ENCODE data around the gene PITPNM3. TPM values are rescaled to one million over a fixed set of nuclear protein-coding genes. Genes with fewer than 3 reads are reported as not detected.

The PITPNM3 gene
- total and polyA plus RNA-seq, 2 of the 13 experiments (the other 11 are each of a cell fraction or from before 2014, with no cell fraction given) = 0.13 to 0.29 TPM

DNA sequence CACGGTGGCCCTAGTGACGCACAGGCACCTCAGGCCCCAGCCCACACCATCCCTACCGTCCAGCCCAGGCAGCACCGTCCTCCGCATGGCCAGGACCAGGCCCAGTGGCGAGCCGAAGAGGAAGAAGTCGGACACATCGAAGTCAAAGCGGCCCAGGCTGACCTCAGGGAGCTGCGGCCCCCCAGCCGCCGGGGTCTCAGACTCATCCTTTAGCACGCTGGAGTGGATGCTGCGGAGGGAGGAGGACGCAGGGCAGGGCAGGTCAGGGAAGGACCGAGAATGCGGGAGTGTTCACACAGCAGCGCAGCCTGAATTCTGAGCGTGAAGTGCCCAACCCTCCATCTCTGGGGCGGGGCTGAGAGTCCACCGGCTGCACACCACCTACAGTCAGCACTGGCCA lies 82.0 kb downstream of the PITPNM3 start:
- Histone ChIP-seq H3K9ac (ENCODE audit: insufficient read depth, low read depth, low read length) (no peak overlapping the region), H3K36me3 (replicated peaks in 1 of 2; ENCODE audit: control insufficient read depth in 1 of 2, insufficient read depth in 2 of 2, low read length in 2 of 2) (no peaks in the 10 kb centered on the region), H3K79me2 (ENCODE audit: insufficient read depth, low read length) (no peaks in the 10 kb centered on the region), H3K4me2 (ENCODE audit: low read depth, low read length) (no peak overlapping the region), H4K20me1 (ENCODE audit: insufficient read depth, low read length) (no peaks in the 10 kb centered on the region), H3K9me3 (ENCODE audit: low read length) (no peaks in the 10 kb centered on the region), H3K27ac (ENCODE audit: extremely low read length, insufficient read depth, low read length) (no peak overlapping the region), H3K4me1 (ENCODE audit: insufficient read depth, low read length) (no peaks in the 10 kb centered on the region), H2AFZ (ENCODE audit: low read length) (no peak overlapping the region), H3K4me3 (replicated peaks in 1 of 3; ENCODE audit: insufficient read depth in 1 of 3, low read depth in 2 of 3, low read length in 3 of 3) (no peak overlapping the region), H3K27me3 (ENCODE audit: control insufficient read depth in 1 of 2, insufficient read depth in 2 of 2, low read length in 2 of 2) (no peaks in the 10 kb centered on the region)
- intact Hi-C loops (cut with micrococcal nuclease; ENCODE audit: unreplicated experiment) = loop anchor here (10.0 kb wide), 1 partner anchor 80 kb away; the partner anchor contains the start of gene PITPNM3
- in situ Hi-C loops (cut with HindIII; ENCODE audit: extremely low pct_ligation_motif_present, low pct_unique_long_range_greater_than_20kb) = loop anchor here (5.0 kb wide), 1 partner anchor 168 kb away; the partner anchor contains the start of genes KIAA0753 and TXNDC17
- no peak for ATAC-seq
- ChIA-PET CTCF (ENCODE audit: low intra/inter-chr PET ratio, low total read pairs) (no interaction called here), POLR2A (no interaction called here)
- no TSS peak for BruUV-seq (replicated peaks)
- WGBS (ENCODE audit: low lambda C conversion rate) = 78% methylated on average over 16 of the region's 22 CpGs
- FAIRE-seq = no peak
- DNase-seq (ENCODE audit: low spot score) = no peak
- TF ChIP-seq SIN3A (IDR thresholded peaks at IDR 0.05; ENCODE audit: borderline replicate concordance, low read depth, low read length) = no peak
- TF ChIP-seq, protein P1, sequence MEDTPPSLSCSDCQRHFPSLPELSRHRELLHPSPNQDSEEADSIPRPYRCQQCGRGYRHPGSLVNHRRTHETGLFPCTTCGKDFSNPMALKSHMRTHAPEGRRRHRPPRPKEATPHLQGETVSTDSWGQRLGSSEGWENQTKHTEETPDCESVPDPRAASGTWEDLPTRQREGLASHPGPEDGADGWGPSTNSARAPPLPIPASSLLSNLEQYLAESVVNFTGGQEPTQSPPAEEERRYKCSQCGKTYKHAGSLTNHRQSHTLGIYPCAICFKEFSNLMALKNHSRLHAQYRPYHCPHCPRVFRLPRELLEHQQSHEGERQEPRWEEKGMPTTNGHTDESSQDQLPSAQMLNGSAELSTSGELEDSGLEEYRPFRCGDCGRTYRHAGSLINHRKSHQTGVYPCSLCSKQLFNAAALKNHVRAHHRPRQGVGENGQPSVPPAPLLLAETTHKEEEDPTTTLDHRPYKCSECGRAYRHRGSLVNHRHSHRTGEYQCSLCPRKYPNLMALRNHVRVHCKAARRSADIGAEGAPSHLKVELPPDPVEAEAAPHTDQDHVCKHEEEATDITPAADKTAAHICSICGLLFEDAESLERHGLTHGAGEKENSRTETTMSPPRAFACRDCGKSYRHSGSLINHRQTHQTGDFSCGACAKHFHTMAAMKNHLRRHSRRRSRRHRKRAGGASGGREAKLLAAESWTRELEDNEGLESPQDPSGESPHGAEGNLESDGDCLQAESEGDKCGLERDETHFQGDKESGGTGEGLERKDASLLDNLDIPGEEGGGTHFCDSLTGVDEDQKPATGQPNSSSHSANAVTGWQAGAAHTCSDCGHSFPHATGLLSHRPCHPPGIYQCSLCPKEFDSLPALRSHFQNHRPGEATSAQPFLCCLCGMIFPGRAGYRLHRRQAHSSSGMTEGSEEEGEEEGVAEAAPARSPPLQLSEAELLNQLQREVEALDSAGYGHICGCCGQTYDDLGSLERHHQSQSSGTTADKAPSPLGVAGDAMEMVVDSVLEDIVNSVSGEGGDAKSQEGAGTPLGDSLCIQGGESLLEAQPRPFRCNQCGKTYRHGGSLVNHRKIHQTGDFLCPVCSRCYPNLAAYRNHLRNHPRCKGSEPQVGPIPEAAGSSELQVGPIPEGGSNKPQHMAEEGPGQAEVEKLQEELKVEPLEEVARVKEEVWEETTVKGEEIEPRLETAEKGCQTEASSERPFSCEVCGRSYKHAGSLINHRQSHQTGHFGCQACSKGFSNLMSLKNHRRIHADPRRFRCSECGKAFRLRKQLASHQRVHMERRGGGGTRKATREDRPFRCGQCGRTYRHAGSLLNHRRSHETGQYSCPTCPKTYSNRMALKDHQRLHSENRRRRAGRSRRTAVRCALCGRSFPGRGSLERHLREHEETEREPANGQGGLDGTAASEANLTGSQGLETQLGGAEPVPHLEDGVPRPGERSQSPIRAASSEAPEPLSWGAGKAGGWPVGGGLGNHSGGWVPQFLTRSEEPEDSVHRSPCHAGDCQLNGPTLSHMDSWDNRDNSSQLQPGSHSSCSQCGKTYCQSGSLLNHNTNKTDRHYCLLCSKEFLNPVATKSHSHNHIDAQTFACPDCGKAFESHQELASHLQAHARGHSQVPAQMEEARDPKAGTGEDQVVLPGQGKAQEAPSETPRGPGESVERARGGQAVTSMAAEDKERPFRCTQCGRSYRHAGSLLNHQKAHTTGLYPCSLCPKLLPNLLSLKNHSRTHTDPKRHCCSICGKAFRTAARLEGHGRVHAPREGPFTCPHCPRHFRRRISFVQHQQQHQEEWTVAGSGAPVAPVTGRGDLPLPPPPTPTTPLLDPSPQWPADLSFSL (CRISPR knock-in tag; IDR thresholded peaks at IDR 0.05) = no peak
- TF ChIP-seq ZNF335 (CRISPR knock-in tag; IDR thresholded peaks at IDR 0.05) = no peak
- TF ChIP-seq MED13 (CRISPR knock-in tag; IDR thresholded peaks at IDR 0.05) = no peak
- TF ChIP-seq HCFC1 (IDR thresholded peaks at IDR 0.05; ENCODE audit: low read depth, low read length) = no peak
- TF ChIP-seq, protein P2, sequence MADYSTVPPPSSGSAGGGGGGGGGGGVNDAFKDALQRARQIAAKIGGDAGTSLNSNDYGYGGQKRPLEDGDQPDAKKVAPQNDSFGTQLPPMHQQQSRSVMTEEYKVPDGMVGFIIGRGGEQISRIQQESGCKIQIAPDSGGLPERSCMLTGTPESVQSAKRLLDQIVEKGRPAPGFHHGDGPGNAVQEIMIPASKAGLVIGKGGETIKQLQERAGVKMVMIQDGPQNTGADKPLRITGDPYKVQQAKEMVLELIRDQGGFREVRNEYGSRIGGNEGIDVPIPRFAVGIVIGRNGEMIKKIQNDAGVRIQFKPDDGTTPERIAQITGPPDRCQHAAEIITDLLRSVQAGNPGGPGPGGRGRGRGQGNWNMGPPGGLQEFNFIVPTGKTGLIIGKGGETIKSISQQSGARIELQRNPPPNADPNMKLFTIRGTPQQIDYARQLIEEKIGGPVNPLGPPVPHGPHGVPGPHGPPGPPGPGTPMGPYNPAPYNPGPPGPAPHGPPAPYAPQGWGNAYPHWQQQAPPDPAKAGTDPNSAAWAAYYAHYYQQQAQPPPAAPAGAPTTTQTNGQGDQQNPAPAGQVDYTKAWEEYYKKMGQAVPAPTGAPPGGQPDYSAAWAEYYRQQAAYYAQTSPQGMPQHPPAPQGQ (CRISPR knock-in tag; IDR thresholded peaks at IDR 0.05; ENCODE audit: borderline replicate concordance) = no peak
- TF ChIP-seq LCORL (IDR thresholded peaks at IDR 0.05) = no peak
- no peak for TF ChIP-seq LCORL (CRISPR knock-in tag; IDR thresholded peaks at IDR 0.05)
- TF ChIP-seq, protein P3, sequence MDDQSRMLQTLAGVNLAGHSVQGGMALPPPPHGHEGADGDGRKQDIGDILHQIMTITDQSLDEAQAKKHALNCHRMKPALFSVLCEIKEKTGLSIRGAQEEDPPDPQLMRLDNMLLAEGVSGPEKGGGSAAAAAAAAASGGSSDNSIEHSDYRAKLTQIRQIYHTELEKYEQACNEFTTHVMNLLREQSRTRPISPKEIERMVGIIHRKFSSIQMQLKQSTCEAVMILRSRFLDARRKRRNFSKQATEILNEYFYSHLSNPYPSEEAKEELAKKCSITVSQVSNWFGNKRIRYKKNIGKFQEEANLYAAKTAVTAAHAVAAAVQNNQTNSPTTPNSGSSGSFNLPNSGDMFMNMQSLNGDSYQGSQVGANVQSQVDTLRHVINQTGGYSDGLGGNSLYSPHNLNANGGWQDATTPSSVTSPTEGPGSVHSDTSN (CRISPR knock-in tag; IDR thresholded peaks at IDR 0.05; ENCODE audit: borderline replicate concordance) = no peak
- TF ChIP-seq, protein P4, sequence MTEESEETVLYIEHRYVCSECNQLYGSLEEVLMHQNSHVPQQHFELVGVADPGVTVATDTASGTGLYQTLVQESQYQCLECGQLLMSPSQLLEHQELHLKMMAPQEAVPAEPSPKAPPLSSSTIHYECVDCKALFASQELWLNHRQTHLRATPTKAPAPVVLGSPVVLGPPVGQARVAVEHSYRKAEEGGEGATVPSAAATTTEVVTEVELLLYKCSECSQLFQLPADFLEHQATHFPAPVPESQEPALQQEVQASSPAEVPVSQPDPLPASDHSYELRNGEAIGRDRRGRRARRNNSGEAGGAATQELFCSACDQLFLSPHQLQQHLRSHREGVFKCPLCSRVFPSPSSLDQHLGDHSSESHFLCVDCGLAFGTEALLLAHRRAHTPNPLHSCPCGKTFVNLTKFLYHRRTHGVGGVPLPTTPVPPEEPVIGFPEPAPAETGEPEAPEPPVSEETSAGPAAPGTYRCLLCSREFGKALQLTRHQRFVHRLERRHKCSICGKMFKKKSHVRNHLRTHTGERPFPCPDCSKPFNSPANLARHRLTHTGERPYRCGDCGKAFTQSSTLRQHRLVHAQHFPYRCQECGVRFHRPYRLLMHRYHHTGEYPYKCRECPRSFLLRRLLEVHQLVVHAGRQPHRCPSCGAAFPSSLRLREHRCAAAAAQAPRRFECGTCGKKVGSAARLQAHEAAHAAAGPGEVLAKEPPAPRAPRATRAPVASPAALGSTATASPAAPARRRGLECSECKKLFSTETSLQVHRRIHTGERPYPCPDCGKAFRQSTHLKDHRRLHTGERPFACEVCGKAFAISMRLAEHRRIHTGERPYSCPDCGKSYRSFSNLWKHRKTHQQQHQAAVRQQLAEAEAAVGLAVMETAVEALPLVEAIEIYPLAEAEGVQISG (CRISPR knock-in tag; IDR thresholded peaks at IDR 0.05) = no peak
- no peak for TF ChIP-seq CBX2 (IDR thresholded peaks at IDR 0.05; ENCODE audit: low read depth, low read length)
- TF ChIP-seq CBX2 (CRISPR knock-in tag; IDR thresholded peaks at IDR 0.05; ENCODE audit: low read depth) = no peak
- TF ChIP-seq HOXA3 (CRISPR knock-in tag; IDR thresholded peaks at IDR 0.05) = no peak
- no peak for TF ChIP-seq RXRB (CRISPR knock-in tag; IDR thresholded peaks at IDR 0.05; ENCODE audit: borderline replicate concordance)

Measured in HepG2 (cell line).